Measurements from ENCODE around the gene CENPH.

- no peak for TF ChIP-seq EZH2phosphoT487 (IDR thresholded peaks at IDR 0.05; ENCODE audit: low read depth, severe bottlenecking, unreplicated experiment)
- TF ChIP-seq, protein P1, sequence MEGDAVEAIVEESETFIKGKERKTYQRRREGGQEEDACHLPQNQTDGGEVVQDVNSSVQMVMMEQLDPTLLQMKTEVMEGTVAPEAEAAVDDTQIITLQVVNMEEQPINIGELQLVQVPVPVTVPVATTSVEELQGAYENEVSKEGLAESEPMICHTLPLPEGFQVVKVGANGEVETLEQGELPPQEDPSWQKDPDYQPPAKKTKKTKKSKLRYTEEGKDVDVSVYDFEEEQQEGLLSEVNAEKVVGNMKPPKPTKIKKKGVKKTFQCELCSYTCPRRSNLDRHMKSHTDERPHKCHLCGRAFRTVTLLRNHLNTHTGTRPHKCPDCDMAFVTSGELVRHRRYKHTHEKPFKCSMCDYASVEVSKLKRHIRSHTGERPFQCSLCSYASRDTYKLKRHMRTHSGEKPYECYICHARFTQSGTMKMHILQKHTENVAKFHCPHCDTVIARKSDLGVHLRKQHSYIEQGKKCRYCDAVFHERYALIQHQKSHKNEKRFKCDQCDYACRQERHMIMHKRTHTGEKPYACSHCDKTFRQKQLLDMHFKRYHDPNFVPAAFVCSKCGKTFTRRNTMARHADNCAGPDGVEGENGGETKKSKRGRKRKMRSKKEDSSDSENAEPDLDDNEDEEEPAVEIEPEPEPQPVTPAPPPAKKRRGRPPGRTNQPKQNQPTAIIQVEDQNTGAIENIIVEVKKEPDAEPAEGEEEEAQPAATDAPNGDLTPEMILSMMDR (IDR thresholded peaks at IDR 0.05; ENCODE audit: poor library complexity), result no peak
These were observed 22.5 kb upstream of the CENPH start, which contains the start of gene CCNB1 for GRCh38 chr5:69166686-69167492.

Data from hepatocyte (in vitro differentiated cells).